Vagina (tissue), 2 donors: ENCODE data around the gene PLEKHA8.

ENCODE experiments used
- POLR2A ChIP-seq, 2 donors: fragments of 450-650 bp; IDR thresholded peaks; one replicate each; pipeline ENCODE4 v1.6.1; 2017; ENCODE audit warnings: antibody characterized with exemption in 2 of 2, mild to moderate bottlenecking in 2 of 2, moderate library complexity in 2 of 2
- POLR2AphosphoS5 ChIP-seq, 2 donors: sonication (generic); formaldehyde crosslinking; IDR thresholded peaks; one replicate each; pipeline ENCODE4 v1.9.0; 2017; ENCODE audit warnings: antibody characterized with exemption in 2 of 2, mild to moderate bottlenecking in 2 of 2, low read depth in 1 of 2; ENCODE audit not compliant: insufficient read depth in 1 of 2
- TF ChIP-seq, protein P1 (sequence below), 3 experiments: fragments of 450-650 bp in 2 of 3; fragments of 200-600 bp in 1 of 3; sonication (generic) in 1 of 3; IDR thresholded peaks; one replicate each; pipeline ENCODE4 v1.5.1; 2017 to 2019; ENCODE audit warnings: antibody characterized with exemption in 3 of 3, mild to moderate bottlenecking in 2 of 3, moderate library complexity in 2 of 3

DNA sequence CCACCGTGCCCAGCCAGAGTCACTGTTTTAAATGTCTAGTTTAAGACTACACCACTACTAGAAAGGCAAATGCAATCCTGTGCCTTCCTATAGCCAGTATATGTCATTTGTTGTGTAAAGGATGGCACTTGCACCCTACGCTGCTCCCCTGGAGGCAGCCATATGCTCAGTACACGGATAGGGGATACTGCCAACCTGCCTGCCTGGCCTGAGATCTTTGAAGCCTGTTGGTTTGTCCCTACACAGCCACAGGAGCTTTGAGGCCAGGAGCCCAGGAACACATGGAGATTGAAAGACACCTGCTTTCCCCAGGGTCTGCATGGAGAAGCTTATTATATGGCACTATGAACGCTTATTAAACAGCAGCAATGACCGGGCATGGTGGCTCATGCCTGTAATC is 36.3 kb upstream of the PLEKHA8 start:
- TF ChIP-seq, protein P1, sequence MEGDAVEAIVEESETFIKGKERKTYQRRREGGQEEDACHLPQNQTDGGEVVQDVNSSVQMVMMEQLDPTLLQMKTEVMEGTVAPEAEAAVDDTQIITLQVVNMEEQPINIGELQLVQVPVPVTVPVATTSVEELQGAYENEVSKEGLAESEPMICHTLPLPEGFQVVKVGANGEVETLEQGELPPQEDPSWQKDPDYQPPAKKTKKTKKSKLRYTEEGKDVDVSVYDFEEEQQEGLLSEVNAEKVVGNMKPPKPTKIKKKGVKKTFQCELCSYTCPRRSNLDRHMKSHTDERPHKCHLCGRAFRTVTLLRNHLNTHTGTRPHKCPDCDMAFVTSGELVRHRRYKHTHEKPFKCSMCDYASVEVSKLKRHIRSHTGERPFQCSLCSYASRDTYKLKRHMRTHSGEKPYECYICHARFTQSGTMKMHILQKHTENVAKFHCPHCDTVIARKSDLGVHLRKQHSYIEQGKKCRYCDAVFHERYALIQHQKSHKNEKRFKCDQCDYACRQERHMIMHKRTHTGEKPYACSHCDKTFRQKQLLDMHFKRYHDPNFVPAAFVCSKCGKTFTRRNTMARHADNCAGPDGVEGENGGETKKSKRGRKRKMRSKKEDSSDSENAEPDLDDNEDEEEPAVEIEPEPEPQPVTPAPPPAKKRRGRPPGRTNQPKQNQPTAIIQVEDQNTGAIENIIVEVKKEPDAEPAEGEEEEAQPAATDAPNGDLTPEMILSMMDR (IDR thresholded peaks at IDR 0.05), result no peak
- no peak for TF ChIP-seq POLR2A (IDR thresholded peaks at IDR 0.05)
- TF ChIP-seq POLR2AphosphoS5 (IDR thresholded peaks at IDR 0.05; ENCODE audit: insufficient read depth in 1 of 2, low read depth in 1 of 2), result no peak
